ENCODE measurements around the gene CAPN2. TPM values are rescaled to one million over a fixed set of nuclear protein-coding genes. Genes with fewer than 3 reads are reported as not detected.
A peak's percentile ranks its signal among the peaks of the same experiment; 100 is the strongest.

Gene CAPN2
- total RNA-seq, 1 donor from 2014 or later, result 258 TPM

- TF ChIP-seq, protein P1, sequence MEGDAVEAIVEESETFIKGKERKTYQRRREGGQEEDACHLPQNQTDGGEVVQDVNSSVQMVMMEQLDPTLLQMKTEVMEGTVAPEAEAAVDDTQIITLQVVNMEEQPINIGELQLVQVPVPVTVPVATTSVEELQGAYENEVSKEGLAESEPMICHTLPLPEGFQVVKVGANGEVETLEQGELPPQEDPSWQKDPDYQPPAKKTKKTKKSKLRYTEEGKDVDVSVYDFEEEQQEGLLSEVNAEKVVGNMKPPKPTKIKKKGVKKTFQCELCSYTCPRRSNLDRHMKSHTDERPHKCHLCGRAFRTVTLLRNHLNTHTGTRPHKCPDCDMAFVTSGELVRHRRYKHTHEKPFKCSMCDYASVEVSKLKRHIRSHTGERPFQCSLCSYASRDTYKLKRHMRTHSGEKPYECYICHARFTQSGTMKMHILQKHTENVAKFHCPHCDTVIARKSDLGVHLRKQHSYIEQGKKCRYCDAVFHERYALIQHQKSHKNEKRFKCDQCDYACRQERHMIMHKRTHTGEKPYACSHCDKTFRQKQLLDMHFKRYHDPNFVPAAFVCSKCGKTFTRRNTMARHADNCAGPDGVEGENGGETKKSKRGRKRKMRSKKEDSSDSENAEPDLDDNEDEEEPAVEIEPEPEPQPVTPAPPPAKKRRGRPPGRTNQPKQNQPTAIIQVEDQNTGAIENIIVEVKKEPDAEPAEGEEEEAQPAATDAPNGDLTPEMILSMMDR (IDR thresholded peaks at IDR 0.05; ENCODE audit: insufficient read depth, low read length, poor library complexity, severe bottlenecking), result peak; percentile 27
- no peak for DNase-seq (ENCODE audit: low read depth)
- Histone ChIP-seq H3K36me3 (ENCODE audit: control insufficient read depth, insufficient read depth, low read length) (no peaks in the 10 kb centered on the region), H3K27me3 (ENCODE audit: control insufficient read depth, insufficient read depth, low read length) (no peaks in the 10 kb centered on the region), H3K4me3 (ENCODE audit: low read depth, low read length) (no peak overlapping the region)
Observed at GRCh38 chr1:223709598-223709997, 2.7 kb upstream of the CAPN2 start.

DNA sequence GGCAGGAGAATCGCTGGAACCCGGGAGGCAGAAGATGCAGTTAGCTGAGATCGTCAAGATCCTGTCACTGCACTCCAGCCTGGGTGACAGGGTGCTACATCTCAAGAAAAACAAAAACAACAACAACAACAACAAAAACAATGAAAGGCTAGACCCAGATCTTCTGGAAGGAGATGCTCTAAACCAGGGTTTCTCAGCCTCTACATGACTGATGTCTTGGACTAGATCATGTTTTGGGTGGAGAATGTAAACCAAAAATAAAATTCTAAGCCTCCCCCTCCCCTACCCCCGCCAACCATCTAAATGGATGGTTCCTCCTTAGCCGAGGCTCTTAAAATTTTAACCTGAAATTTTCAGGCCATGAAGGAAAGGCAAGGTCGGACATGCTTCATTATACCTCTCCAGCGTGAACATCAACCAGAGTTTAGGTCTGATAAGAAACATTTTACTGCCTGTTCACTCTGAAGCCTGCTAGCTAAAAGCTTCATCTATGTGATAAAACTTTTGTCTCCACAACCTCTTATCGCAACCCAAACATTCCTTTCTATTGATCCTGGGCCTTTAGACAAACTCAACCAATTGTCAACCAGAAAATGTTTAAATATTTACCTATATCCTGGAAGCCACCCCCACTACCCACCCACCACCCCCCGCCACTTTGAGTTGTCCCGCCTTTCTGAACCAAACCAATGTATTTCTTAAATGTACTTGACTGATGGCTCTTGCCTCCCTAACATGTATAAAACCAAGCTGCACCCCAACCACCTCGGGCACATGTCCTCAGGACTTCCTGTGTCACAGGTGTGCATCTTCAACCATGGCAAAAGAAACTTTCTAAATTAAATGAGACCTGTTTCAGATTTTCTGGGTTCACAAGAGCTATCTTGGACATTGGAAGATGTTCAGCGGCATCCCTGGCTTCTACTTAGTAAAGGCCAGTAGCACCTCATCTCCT is 1.9 kb upstream of the CAPN2 start:
- Histone ChIP-seq H3K36me3 (ENCODE audit: control insufficient read depth, insufficient read depth, low read length) (no peaks in the 10 kb centered on the region), H3K4me3 (ENCODE audit: low read depth, low read length) (no peak overlapping the region), H3K27me3 (ENCODE audit: control insufficient read depth, insufficient read depth, low read length) (no peaks in the 10 kb centered on the region)
- TF ChIP-seq, protein P1 (IDR thresholded peaks at IDR 0.05; ENCODE audit: insufficient read depth, low read length, poor library complexity, severe bottlenecking), result no peak
- DNase-seq (ENCODE audit: low read depth), result no peak

DNA sequence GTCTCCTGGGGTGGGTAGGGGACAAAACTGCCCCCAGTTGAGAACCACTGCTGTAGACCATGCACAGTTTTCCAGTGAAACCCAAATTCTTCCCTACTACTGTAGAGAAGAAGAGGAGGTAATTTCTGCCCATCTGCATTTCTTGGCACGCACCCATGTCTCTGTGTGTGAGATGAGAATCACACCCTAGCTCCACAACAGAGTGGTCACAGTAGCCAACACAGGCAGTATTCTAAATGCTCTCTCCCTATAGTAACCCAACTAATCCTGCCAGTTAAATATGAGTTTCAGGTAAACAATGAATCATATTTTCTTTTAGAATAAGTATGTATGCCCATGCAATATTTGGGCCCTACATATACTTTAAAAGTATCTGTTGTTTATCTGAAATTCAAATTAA is 1.2 kb upstream of the CAPN2 start:
- TF ChIP-seq, protein P1 (IDR thresholded peaks at IDR 0.05; ENCODE audit: insufficient read depth, low read length, poor library complexity, severe bottlenecking), result no peak
- H3K27me3 ChIP-seq (ENCODE audit: control insufficient read depth, insufficient read depth, low read length), result no peaks in the 10 kb centered on the region
- no peaks in the 10 kb centered on the region for H3K36me3 ChIP-seq (ENCODE audit: control insufficient read depth, insufficient read depth, low read length)
- no peak for DNase-seq (ENCODE audit: low read depth)
- no peak overlapping the region for H3K4me3 ChIP-seq (ENCODE audit: low read depth, low read length)

- Histone ChIP-seq H3K36me3 (ENCODE audit: control insufficient read depth, insufficient read depth, low read length) (peaks cover 1% of the 10 kb centered on the region), H3K4me3 (ENCODE audit: low read depth, low read length) (peak overlapping the region; percentile 30), H3K27me3 (ENCODE audit: control insufficient read depth, insufficient read depth, low read length) (no peaks in the 10 kb centered on the region)
- no peak for DNase-seq (ENCODE audit: low read depth)
- TF ChIP-seq, protein P1 (IDR thresholded peaks at IDR 0.05; ENCODE audit: insufficient read depth, low read length, poor library complexity, severe bottlenecking), result no peak
Observed at GRCh38 chr1:223711747-223712193, 569 bp upstream of the CAPN2 start.

GRCh38 chr1:223712850-223713474 is 623 bp downstream of the CAPN2 start:
- Histone ChIP-seq H3K27me3 (ENCODE audit: control insufficient read depth, insufficient read depth, low read length) (no peaks in the 10 kb centered on the region), H3K36me3 (ENCODE audit: control insufficient read depth, insufficient read depth, low read length) (peaks cover 2% of the 10 kb centered on the region), H3K4me3 (ENCODE audit: low read depth, low read length) (peak overlapping the region; percentile 86)
- TF ChIP-seq, protein P1 (IDR thresholded peaks at IDR 0.05; ENCODE audit: insufficient read depth, low read length, poor library complexity, severe bottlenecking), result no peak
- no peak for DNase-seq (ENCODE audit: low read depth)

Data from kidney epithelial cell (primary cell).